Vagina (tissue), 2 donors: ENCODE results near the gene OTP.

Experiments
- POLR2A ChIP-seq, 2 donors: fragments of 450-650 bp; IDR thresholded peaks; one replicate each; pipeline ENCODE4 v1.6.1; 2017; ENCODE audit warnings: antibody characterized with exemption in 2 of 2, mild to moderate bottlenecking in 2 of 2, moderate library complexity in 2 of 2
- POLR2AphosphoS5 ChIP-seq, 2 donors: sonication (generic); formaldehyde crosslinking; IDR thresholded peaks; one replicate each; pipeline ENCODE4 v1.9.0; 2017; ENCODE audit warnings: antibody characterized with exemption in 2 of 2, mild to moderate bottlenecking in 2 of 2, low read depth in 1 of 2; ENCODE audit not compliant: insufficient read depth in 1 of 2

GRCh38 chr5:77616920-77617319 is 21.6 kb downstream of the OTP start:
- TF ChIP-seq POLR2AphosphoS5 (IDR thresholded peaks at IDR 0.05; ENCODE audit: insufficient read depth in 1 of 2, low read depth in 1 of 2) (no peak), POLR2A (IDR thresholded peaks at IDR 0.05) (no peak)
